ENCODE data around the gene ERFL. TPM values are rescaled to one million over a fixed set of nuclear protein-coding genes. Genes with fewer than 3 reads are reported as not detected.

The ERFL gene
- total RNA-seq, 1 experiment from 2014 or later, result not detected

DNA sequence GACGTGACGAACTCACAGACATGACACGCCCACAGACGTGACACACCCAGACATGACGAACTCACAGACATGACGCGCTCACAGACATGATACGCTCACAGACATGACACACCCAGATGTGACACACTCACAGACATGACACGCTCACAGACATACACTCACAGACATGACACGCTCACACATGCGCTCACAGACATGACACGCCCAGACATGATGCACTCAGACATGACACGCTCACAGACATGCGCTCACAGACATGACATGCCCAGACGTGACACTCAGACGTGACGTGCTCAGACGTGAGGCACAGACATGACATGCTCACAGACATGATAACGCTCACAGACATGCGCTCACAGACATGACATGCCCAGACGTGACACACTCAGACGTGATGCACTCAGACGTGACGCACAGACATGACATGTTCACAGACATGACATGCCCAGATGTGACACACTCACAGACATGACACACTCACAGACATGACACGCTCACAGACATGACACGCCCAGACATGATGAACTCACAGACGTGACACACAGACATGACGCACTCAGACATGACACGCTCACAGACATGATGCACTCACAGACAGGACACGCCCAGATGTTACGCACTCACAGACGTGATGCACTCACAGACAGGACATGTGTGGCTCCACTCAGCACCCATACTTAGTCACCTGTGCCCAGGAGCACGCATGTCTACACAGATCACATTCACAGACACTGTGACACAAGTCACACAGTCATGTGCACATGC is 8.1 kb downstream of the ERFL start:
- Mint-ChIP-seq H3K4me1 (ENCODE audit: insufficient read depth, unreplicated experiment) (peaks cover 5% of the 10 kb centered on the region), H3K4me3 (ENCODE audit: unreplicated experiment) (no peak overlapping the region), H3K27ac (ENCODE audit: low read depth, unreplicated experiment) (no peak overlapping the region), H3K27me3 (ENCODE audit: insufficient read depth, unreplicated experiment) (peaks cover 31% of the 10 kb centered on the region), H3K9me3 (ENCODE audit: unreplicated experiment) (no peaks in the 10 kb centered on the region), H3K36me3 (ENCODE audit: insufficient read depth, unreplicated experiment) (no peaks in the 10 kb centered on the region)
- TF ChIP-seq, protein P1, sequence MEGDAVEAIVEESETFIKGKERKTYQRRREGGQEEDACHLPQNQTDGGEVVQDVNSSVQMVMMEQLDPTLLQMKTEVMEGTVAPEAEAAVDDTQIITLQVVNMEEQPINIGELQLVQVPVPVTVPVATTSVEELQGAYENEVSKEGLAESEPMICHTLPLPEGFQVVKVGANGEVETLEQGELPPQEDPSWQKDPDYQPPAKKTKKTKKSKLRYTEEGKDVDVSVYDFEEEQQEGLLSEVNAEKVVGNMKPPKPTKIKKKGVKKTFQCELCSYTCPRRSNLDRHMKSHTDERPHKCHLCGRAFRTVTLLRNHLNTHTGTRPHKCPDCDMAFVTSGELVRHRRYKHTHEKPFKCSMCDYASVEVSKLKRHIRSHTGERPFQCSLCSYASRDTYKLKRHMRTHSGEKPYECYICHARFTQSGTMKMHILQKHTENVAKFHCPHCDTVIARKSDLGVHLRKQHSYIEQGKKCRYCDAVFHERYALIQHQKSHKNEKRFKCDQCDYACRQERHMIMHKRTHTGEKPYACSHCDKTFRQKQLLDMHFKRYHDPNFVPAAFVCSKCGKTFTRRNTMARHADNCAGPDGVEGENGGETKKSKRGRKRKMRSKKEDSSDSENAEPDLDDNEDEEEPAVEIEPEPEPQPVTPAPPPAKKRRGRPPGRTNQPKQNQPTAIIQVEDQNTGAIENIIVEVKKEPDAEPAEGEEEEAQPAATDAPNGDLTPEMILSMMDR (IDR thresholded peaks at IDR 0.05; ENCODE audit: unreplicated experiment), result no peak
- ChIA-PET CTCF (no interaction called here), POLR2A (no interaction called here)
- BruUV-seq (replicated peaks), result no TSS peak
- intact Hi-C loops (cut with micrococcal nuclease), result no loop called here
- DNase-seq (ENCODE audit: unreplicated experiment), result no peak

DNA sequence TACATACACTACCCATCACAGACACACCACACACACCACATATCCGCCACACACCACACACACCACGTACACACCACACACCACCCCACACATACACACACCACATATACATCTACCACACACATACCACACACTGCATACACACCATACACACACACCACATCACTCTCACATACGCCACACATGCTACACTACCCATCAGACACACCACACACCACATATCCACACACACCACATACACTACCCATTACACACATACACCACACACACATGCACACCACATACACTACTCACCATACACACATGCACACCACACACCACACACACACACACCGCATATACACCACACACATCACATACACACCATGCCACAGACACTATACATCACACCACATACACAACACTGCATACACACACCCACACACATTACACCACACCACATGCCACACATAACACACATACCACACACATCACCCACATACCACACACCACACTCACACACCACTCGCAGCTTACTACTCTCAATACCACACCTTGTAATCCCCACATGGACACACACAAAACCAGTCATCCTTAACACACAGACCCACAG is 9.5 kb downstream of the ERFL start:
- H3K4me1 Mint-ChIP-seq (ENCODE audit: insufficient read depth, unreplicated experiment), result peaks cover 5% of the 10 kb centered on the region
- no peak overlapping the region for H3K4me3 Mint-ChIP-seq (ENCODE audit: unreplicated experiment)
- DNase-seq (ENCODE audit: unreplicated experiment), result no peak
- no TSS peak for BruUV-seq (replicated peaks)
- intact Hi-C loops (cut with micrococcal nuclease), result no loop called here
- TF ChIP-seq, protein P1 (IDR thresholded peaks at IDR 0.05; ENCODE audit: unreplicated experiment), result no peak
- no peak overlapping the region for H3K27ac Mint-ChIP-seq (ENCODE audit: low read depth, unreplicated experiment)
- CTCF ChIA-PET, result interaction anchor here (0.9 kb wide), 1 partner anchor 32 kb away, joined by 3 read pairs; no protein-coding TSS in a partner anchor
- H3K36me3 Mint-ChIP-seq (ENCODE audit: insufficient read depth, unreplicated experiment), result no peaks in the 10 kb centered on the region
- POLR2A ChIA-PET, result interaction anchor here (1.2 kb wide), 1 partner anchor 12 kb away, joined by 4 read pairs; no protein-coding TSS in a partner anchor
- peaks cover 30% of the 10 kb centered on the region for H3K27me3 Mint-ChIP-seq (ENCODE audit: insufficient read depth, unreplicated experiment)
- H3K9me3 Mint-ChIP-seq (ENCODE audit: unreplicated experiment), result no peaks in the 10 kb centered on the region

DNA sequence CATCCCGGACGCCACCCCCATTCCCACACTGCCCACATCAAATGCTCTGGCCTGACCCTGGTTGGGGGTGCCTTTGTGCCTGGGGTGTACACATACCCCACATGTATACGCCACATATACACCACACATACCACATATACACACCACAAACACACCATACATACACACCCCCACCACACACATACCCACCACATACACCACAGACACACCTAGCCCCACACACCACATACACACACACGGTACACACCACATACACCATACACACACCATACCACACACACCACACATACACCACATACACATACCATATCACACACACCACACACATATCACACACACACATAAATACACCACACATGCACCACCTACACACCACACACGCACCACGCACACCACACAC is 10.2 kb downstream of the ERFL start:
- TF ChIP-seq, protein P1 (IDR thresholded peaks at IDR 0.05; ENCODE audit: unreplicated experiment), result no peak
- BruUV-seq (replicated peaks), result no TSS peak
- intact Hi-C loops (cut with micrococcal nuclease), result no loop called here
- CTCF ChIA-PET, result no interaction called here
- DNase-seq (ENCODE audit: unreplicated experiment), result no peak
- no peak overlapping the region for H3K27ac Mint-ChIP-seq (ENCODE audit: low read depth, unreplicated experiment)
- POLR2A ChIA-PET, result no interaction called here
- peaks cover under 1% of the 10 kb centered on the region for H3K4me1 Mint-ChIP-seq (ENCODE audit: insufficient read depth, unreplicated experiment)
- H3K27me3 Mint-ChIP-seq (ENCODE audit: insufficient read depth, unreplicated experiment), result peaks cover 23% of the 10 kb centered on the region
- no peak overlapping the region for H3K4me3 Mint-ChIP-seq (ENCODE audit: unreplicated experiment)
- H3K36me3 Mint-ChIP-seq (ENCODE audit: insufficient read depth, unreplicated experiment), result no peaks in the 10 kb centered on the region
- no peaks in the 10 kb centered on the region for H3K9me3 Mint-ChIP-seq (ENCODE audit: unreplicated experiment)

DNA sequence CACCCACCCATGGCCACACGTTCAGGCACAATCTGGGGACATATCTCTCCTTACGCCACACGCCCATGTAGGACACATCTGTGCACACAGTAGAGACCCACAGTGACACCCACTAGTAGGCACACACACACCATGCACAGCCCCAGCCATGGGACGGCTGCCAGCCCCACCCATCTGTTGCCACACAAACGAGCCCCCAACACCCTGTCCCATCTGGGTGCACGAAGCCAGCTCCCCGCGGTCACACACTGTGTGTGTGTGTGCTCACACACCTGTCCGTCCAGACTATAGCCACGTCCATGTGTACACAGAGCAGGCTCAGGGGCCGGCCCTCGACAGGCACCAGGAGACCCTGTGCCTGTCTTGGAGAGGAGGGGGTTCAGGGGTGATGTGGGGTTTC is 10.6 kb downstream of the ERFL start:
- Mint-ChIP-seq H3K9me3 (ENCODE audit: unreplicated experiment) (no peaks in the 10 kb centered on the region), H3K27me3 (ENCODE audit: insufficient read depth, unreplicated experiment) (peaks cover 19% of the 10 kb centered on the region), H3K36me3 (ENCODE audit: insufficient read depth, unreplicated experiment) (no peaks in the 10 kb centered on the region), H3K4me1 (ENCODE audit: insufficient read depth, unreplicated experiment) (no peaks in the 10 kb centered on the region), H3K27ac (ENCODE audit: low read depth, unreplicated experiment) (no peak overlapping the region), H3K4me3 (ENCODE audit: unreplicated experiment) (no peak overlapping the region)
- TF ChIP-seq, protein P1 (IDR thresholded peaks at IDR 0.05; ENCODE audit: unreplicated experiment), result no peak
- CTCF ChIA-PET, result no interaction called here
- POLR2A ChIA-PET, result no interaction called here
- DNase-seq (ENCODE audit: unreplicated experiment), result no peak
- intact Hi-C loops (cut with micrococcal nuclease), result no loop called here
- BruUV-seq (replicated peaks), result no TSS peak
